PC-3 (cell line): Measurements from ENCODE around the gene TM9SF3. TPM values are rescaled to one million over a fixed set of nuclear protein-coding genes. Genes with fewer than 3 reads are reported as not detected.
A peak's percentile ranks its signal among the peaks of the same experiment; 100 is the strongest.

Source experiments
- ATAC-seq: fragments of 200-7000 bp; cut with Tn5 transposase; 2 replicates; pipeline ENCODE4 v1.9.1; 2020; ENCODE audit warnings: mild to moderate bottlenecking, moderate library complexity
- BruUV-seq: library from RNA; stranded (reverse); fragments of 400-500 nt; replicated peaks from 2 replicates; lab custom pipeline; 2021; lab: Mats Ljungman, UMichigan
- CTCF ChIA-PET: fragments of 300-600 bp; sonication (Branson Sonifier 250); formaldehyde crosslinking; loops from one replicate; lab custom pipeline; 2022; ENCODE audit warnings: antibody characterized with exemption; lab: Charles Lee
- POLR2A ChIA-PET: fragments of 300-600 bp; sonication (Branson Sonifier 250); formaldehyde crosslinking; loops from one replicate; lab custom pipeline; 2022; ENCODE audit warnings: antibody characterized with exemption; ENCODE audit not compliant: unreplicated experiment; lab: Charles Lee
- DNase-seq: peaks from one replicate; pipeline ENCODE4 v3.0.0-alpha.2; 2015
- H2AFZ ChIP-seq: fragments of 300-600 bp; sonication (generic); 2 replicates; pipeline ENCODE4 v1.6.0; 2016; ENCODE audit warnings: antibody characterized with exemption, low read length
- H3F3A ChIP-seq: fragments of 300-600 bp; sonication (generic); one replicate; pipeline ENCODE4 v1.6.0; 2017; ENCODE audit warnings: antibody characterized with exemption, low read length, control low read depth, mild to moderate bottlenecking; ENCODE audit not compliant: unreplicated experiment
- H3K27ac ChIP-seq: fragments of 300-600 bp; sonication (generic); 2 replicates; pipeline ENCODE4 v1.5.1; 2016; ENCODE audit warnings: mild to moderate bottlenecking, low read length
- H3K27me3 ChIP-seq: fragments of 300-600 bp; sonication (generic); 2 replicates; pipeline ENCODE4 v1.6.1; 2016; ENCODE audit warnings: low read length, mixed read lengths
- H3K36me3 ChIP-seq: fragments of 300-600 bp; sonication (generic); 2 replicates; pipeline ENCODE4 v1.6.1; 2016; ENCODE audit warnings: low read depth, mixed run types, low read length, mixed read lengths
- H3K4me1 ChIP-seq: fragments of 300-600 bp; sonication (generic); 2 replicates; pipeline ENCODE4 v1.5.1; 2016; ENCODE audit warnings: low read length; ENCODE audit not compliant: insufficient read depth
- H3K4me2 ChIP-seq: fragments of 300-600 bp; sonication (generic); 2 replicates; pipeline ENCODE4 v1.6.0; 2016; ENCODE audit warnings: low read length
- H3K4me3 ChIP-seq: fragments of 300-600 bp; sonication (generic); 2 replicates; pipeline ENCODE4 v1.5.1; 2016; ENCODE audit warnings: mild to moderate bottlenecking, low read length, mixed read lengths
- H3K79me2 ChIP-seq: fragments of 300-600 bp; sonication (generic); 2 replicates; pipeline ENCODE4 v1.6.1; 2017; ENCODE audit warnings: low read length, mixed read lengths
- H3K9ac ChIP-seq: fragments of 300-600 bp; sonication (generic); 2 replicates; pipeline ENCODE4 v1.6.0; 2016; ENCODE audit warnings: mild to moderate bottlenecking, low read length
- H3K9me2 ChIP-seq: fragments of 300-600 bp; sonication (generic); replicated peaks from 2 replicates; pipeline ENCODE4 v1.6.1; 2016; ENCODE audit warnings: mixed run types, low read length, mixed read lengths
- H3K9me3 ChIP-seq: fragments of 300-600 bp; sonication (generic); 2 replicates; pipeline ENCODE4 v1.6.1; 2016; ENCODE audit warnings: low read length, mixed read lengths
- H4K20me1 ChIP-seq: fragments of 300-600 bp; sonication (generic); 2 replicates; pipeline ENCODE4 v1.6.1; 2016; ENCODE audit warnings: low read length, mixed read lengths
- CTCF ChIP-seq: fragments of 300-600 bp; sonication (generic); conservative IDR thresholded peaks from 2 replicates; pipeline ENCODE4 v1.5.1; 2017; ENCODE audit warnings: antibody characterized with exemption, low read depth, mild to moderate bottlenecking, low read length
- EZH2 ChIP-seq: fragments of 300-600 bp; sonication (generic); IDR thresholded peaks from one replicate; pipeline ENCODE4 v1.6.1; 2017; ENCODE audit warnings: antibody characterized with exemption, mild to moderate bottlenecking, low read length; ENCODE audit not compliant: unreplicated experiment
- EZH2phosphoT487 ChIP-seq: fragments of 300-600 bp; sonication (generic); IDR thresholded peaks from 2 replicates; pipeline ENCODE4 v1.6.1; 2018; ENCODE audit warnings: mild to moderate bottlenecking, antibody characterized with exemption, low read length, borderline replicate concordance
- intact Hi-C: fragments of 100-400 bp; cut with micrococcal nuclease; formaldehyde crosslinking; loops from 2 replicates; pipeline ENCODE4 v1.9.0; 2023
- total RNA-seq: library from RNA; depleted of rRNA; stranded (reverse); fragments of >200 nt; gene quantifications from 2 replicates; pipeline ENCODE4 v1.2.3, GENCODE V29; 2014

The TM9SF3 gene
- total RNA-seq, 1 experiment from 2014 or later = 39.2 TPM

- peak; percentile 44 for TF ChIP-seq CTCF
- TF ChIP-seq EZH2 = no peak
Observed at GRCh38 chr10:96513698-96514561, 72.9 kb downstream of the TM9SF3 start, which contains the start of gene TLL2. TLL2 (minus strand) TSS chr10:96513926; CDS start chr10:96513685, 241 bp downstream.

GRCh38 chr10:96513305-96513697 is 73.5 kb downstream of the TM9SF3 start:
- no peaks in the 10 kb centered on the region for H3F3A ChIP-seq
- H3K4me3 ChIP-seq = peak overlapping the region; percentile 69
- H3K27ac ChIP-seq = no peak overlapping the region
- H3K4me2 ChIP-seq = peak overlapping the region; percentile 95
- no peak overlapping the region for H3K9ac ChIP-seq
- POLR2A ChIA-PET = no interaction called here
- BruUV-seq = no TSS peak
- peak overlapping the region; percentile 74 for H2AFZ ChIP-seq
- DNase-seq (no peak), ATAC-seq (no peak)
- intact Hi-C loops = loop anchor here (5.0 kb wide), 1 partner anchor 136 kb away; no protein-coding TSS in a partner anchor
- H3K79me2 ChIP-seq = no peaks in the 10 kb centered on the region
- H3K4me1 ChIP-seq = peaks cover 18% of the 10 kb centered on the region
- 0 out of 2 replicates have a peak, but pooled peaks cover 2% of the 10 kb centered on the region for H3K36me3 ChIP-seq
- CTCF ChIA-PET = interaction anchor here (1.1 to 1.2 kb wide), 2 partner anchors 20 to 22 kb away, joined by 3 read pairs; no protein-coding TSS in a partner anchor
- H3K27me3 ChIP-seq = peaks cover 18% of the 10 kb centered on the region
- H4K20me1 ChIP-seq = no peaks in the 10 kb centered on the region
- H3K9me3 ChIP-seq = no peaks in the 10 kb centered on the region
- no peak for TF ChIP-seq CTCF
- no peak for TF ChIP-seq EZH2
- no peak for TF ChIP-seq EZH2phosphoT487
- no peaks in the 10 kb centered on the region for H3K9me2 ChIP-seq

More at GRCh38 chr10:96513698-96514561, 72.9 kb downstream of the TM9SF3 start, which contains the start of gene TLL2:
- Histone ChIP-seq H3K4me1 (peaks cover 18% of the 10 kb centered on the region), H3K27ac (no peak within 1 kb of the TSS), H3K9ac (no peak within 1 kb of the TSS), H3K27me3 (peaks cover 18% of the 10 kb centered on the region), H2AFZ (peak within 1 kb of the TSS; percentile 74), H3K36me3 (0 out of 2 replicates have a peak, but pooled peaks cover 3% of the 10 kb centered on the region), H3K9me3 (no peaks in the 10 kb centered on the region), H3F3A (no peaks in the 10 kb centered on the region), H3K79me2 (no peaks in the 10 kb centered on the region), H3K4me3 (peak within 1 kb of the TSS; percentile 69), H4K20me1 (no peaks in the 10 kb centered on the region), H3K4me2 (peak within 1 kb of the TSS; percentile 95), H3K9me2 (no peaks in the 10 kb centered on the region)
- CTCF ChIA-PET = interaction anchor here (0.7 to 1.2 kb wide), 4 partner anchors 12 to 23 kb away, joined by 3 read pairs; no protein-coding TSS in a partner anchor
- ATAC-seq (peak; percentile 84), DNase-seq (peak; percentile 69)
- POLR2A ChIA-PET = no interaction called here
- intact Hi-C loops = loop anchor here (5.0 kb wide), 1 partner anchor 137 kb away; no protein-coding TSS in a partner anchor
- BruUV-seq = no TSS peak
